GM10847 (cell line): ENCODE measurements around the gene ZNF397.
A peak's percentile ranks its signal among the peaks of the same experiment; 100 is the strongest.

ENCODE experiments used
- POLR2A ChIP-seq: IDR thresholded peaks from 2 replicates; pipeline ENCODE4 v1.6.1; 2011; ENCODE audit not compliant: insufficient read length; ENCODE audit errors: extremely low read depth

The ZNF397 gene

GRCh38 chr18:35240664-35241447 is at the start of gene ZNF397:
Gene ZNF397 (plus strand): TSS chr18:35241034. CDS start chr18:35242471, 1,437 bp downstream.
- peak; percentile 87 for TF ChIP-seq POLR2A

- TF ChIP-seq POLR2A: no peak
Observed at GRCh38 chr18:35191698-35192025, 49.2 kb upstream of the ZNF397 start.

- no peak for TF ChIP-seq POLR2A
Observed at GRCh38 chr18:35192415-35192814, 48.4 kb upstream of the ZNF397 start.

- TF ChIP-seq POLR2A: no peak
Observed at GRCh38 chr18:35193316-35193715, 47.5 kb upstream of the ZNF397 start.

GRCh38 chr18:35197296-35197695 is 43.5 kb upstream of the ZNF397 start:
- TF ChIP-seq POLR2A: no peak

GRCh38 chr18:35201256-35201931 is 39.4 kb upstream of the ZNF397 start:
- TF ChIP-seq POLR2A: no peak

GRCh38 chr18:35203067-35203466 is 37.8 kb upstream of the ZNF397 start:
- no peak for TF ChIP-seq POLR2A

GRCh38 chr18:35205199-35205712 is 35.6 kb upstream of the ZNF397 start:
- TF ChIP-seq POLR2A: no peak

GRCh38 chr18:35215026-35215425 is 25.8 kb upstream of the ZNF397 start:
- no peak for TF ChIP-seq POLR2A

GRCh38 chr18:35220424-35220823 is 20.4 kb upstream of the ZNF397 start:
- no peak for TF ChIP-seq POLR2A

GRCh38 chr18:35223797-35224196 is 17.0 kb upstream of the ZNF397 start:
- no peak for TF ChIP-seq POLR2A

- TF ChIP-seq POLR2A: no peak
Observed at GRCh38 chr18:35227254-35227653, 13.6 kb upstream of the ZNF397 start.

GRCh38 chr18:35231052-35231451 is 9.8 kb upstream of the ZNF397 start:
- TF ChIP-seq POLR2A: no peak

GRCh38 chr18:35236571-35237363 is 4.1 kb upstream of the ZNF397 start:
- no peak for TF ChIP-seq POLR2A

- TF ChIP-seq POLR2A: no peak
Observed at GRCh38 chr18:35239314-35239713, 1.5 kb upstream of the ZNF397 start.

GRCh38 chr18:35241448-35241804 is 592 bp downstream of the ZNF397 start:
- no peak for TF ChIP-seq POLR2A
